ENCODE measurements around the gene ZNF396. TPM values are rescaled to one million over a fixed set of nuclear protein-coding genes. Genes with fewer than 3 reads are reported as not detected.

ZNF396 gene
- total and polyA plus RNA-seq, 2 experiments from 2014 or later = 0.31 to 0.36 TPM

- Histone ChIP-seq H3K4me1 (ENCODE audit: insufficient read depth) (peaks cover 9% of the 10 kb centered on the region), H4K20me1 (replicated peaks; ENCODE audit: insufficient read depth) (no peaks in the 10 kb centered on the region), H3K27me3 (ENCODE audit: insufficient read depth) (no peaks in the 10 kb centered on the region), H3K36me3 (ENCODE audit: insufficient read depth) (no peaks in the 10 kb centered on the region), H3K9me2 (ENCODE audit: insufficient read depth) (no peaks in the 10 kb centered on the region), H3K27ac (ENCODE audit: low read depth) (no peak overlapping the region), H3F3A (replicated peaks; ENCODE audit: low read depth) (no peaks in the 10 kb centered on the region), H3K4me3 (peak overlapping the region; percentile 82; the same call in 1 of the 2 replicates), H3K4me2 (peak overlapping the region; percentile 93), H3K79me2 (replicated peaks; ENCODE audit: insufficient read depth) (no peaks in the 10 kb centered on the region), H2AFZ (peak overlapping the region; percentile 99)
- H3K36me3 Mint-ChIP-seq (ENCODE audit: low read depth) = no peaks in the 10 kb centered on the region
- DNase-seq (ENCODE audit: low spot score) (no peak), ATAC-seq (no peak)
- peaks cover 7% of the 10 kb centered on the region; the same call in 2 of the 3 replicates for H3K4me1 Mint-ChIP-seq
- TF ChIP-seq NANOG (IDR thresholded peaks at IDR 0.05; ENCODE audit: borderline replicate concordance) = no peak
- TF ChIP-seq POLR2AphosphoS5 (IDR thresholded peaks at IDR 0.05; ENCODE audit: low read depth) = no peak
- TF ChIP-seq ZNF114 (CRISPR knock-in tag; IDR thresholded peaks at IDR 0.05) = no peak
- TF ChIP-seq EZH2phosphoT487 (IDR thresholded peaks at IDR 0.05; ENCODE audit: unreplicated experiment) = no peak
- no peak for TF ChIP-seq JUNB (IDR thresholded peaks at IDR 0.05; ENCODE audit: unreplicated experiment)
- TF ChIP-seq CREB1 (CRISPR knock-in tag; IDR thresholded peaks at IDR 0.05; ENCODE audit: low read depth) = no peak
- TF ChIP-seq, protein P1, sequence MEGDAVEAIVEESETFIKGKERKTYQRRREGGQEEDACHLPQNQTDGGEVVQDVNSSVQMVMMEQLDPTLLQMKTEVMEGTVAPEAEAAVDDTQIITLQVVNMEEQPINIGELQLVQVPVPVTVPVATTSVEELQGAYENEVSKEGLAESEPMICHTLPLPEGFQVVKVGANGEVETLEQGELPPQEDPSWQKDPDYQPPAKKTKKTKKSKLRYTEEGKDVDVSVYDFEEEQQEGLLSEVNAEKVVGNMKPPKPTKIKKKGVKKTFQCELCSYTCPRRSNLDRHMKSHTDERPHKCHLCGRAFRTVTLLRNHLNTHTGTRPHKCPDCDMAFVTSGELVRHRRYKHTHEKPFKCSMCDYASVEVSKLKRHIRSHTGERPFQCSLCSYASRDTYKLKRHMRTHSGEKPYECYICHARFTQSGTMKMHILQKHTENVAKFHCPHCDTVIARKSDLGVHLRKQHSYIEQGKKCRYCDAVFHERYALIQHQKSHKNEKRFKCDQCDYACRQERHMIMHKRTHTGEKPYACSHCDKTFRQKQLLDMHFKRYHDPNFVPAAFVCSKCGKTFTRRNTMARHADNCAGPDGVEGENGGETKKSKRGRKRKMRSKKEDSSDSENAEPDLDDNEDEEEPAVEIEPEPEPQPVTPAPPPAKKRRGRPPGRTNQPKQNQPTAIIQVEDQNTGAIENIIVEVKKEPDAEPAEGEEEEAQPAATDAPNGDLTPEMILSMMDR (conservative IDR thresholded peaks at IDR 0.05; ENCODE audit: low read depth in 2 of 2) = no peak
- TF ChIP-seq REST (IDR thresholded peaks at IDR 0.05; ENCODE audit: unreplicated experiment) = no peak
- TF ChIP-seq STAT1 (IDR thresholded peaks at IDR 0.05; ENCODE audit: unreplicated experiment) = no peak
- TF ChIP-seq, protein P2, sequence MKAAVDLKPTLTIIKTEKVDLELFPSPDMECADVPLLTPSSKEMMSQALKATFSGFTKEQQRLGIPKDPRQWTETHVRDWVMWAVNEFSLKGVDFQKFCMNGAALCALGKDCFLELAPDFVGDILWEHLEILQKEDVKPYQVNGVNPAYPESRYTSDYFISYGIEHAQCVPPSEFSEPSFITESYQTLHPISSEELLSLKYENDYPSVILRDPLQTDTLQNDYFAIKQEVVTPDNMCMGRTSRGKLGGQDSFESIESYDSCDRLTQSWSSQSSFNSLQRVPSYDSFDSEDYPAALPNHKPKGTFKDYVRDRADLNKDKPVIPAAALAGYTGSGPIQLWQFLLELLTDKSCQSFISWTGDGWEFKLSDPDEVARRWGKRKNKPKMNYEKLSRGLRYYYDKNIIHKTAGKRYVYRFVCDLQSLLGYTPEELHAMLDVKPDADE (IDR thresholded peaks at IDR 0.05) = no peak
- no peak for TF ChIP-seq EZH2 (IDR thresholded peaks at IDR 0.05; ENCODE audit: low read depth, unreplicated experiment)
- TF ChIP-seq ZNF331 (CRISPR knock-in tag; IDR thresholded peaks at IDR 0.05; ENCODE audit: low read depth) = no peak
- TF ChIP-seq, protein P3, sequence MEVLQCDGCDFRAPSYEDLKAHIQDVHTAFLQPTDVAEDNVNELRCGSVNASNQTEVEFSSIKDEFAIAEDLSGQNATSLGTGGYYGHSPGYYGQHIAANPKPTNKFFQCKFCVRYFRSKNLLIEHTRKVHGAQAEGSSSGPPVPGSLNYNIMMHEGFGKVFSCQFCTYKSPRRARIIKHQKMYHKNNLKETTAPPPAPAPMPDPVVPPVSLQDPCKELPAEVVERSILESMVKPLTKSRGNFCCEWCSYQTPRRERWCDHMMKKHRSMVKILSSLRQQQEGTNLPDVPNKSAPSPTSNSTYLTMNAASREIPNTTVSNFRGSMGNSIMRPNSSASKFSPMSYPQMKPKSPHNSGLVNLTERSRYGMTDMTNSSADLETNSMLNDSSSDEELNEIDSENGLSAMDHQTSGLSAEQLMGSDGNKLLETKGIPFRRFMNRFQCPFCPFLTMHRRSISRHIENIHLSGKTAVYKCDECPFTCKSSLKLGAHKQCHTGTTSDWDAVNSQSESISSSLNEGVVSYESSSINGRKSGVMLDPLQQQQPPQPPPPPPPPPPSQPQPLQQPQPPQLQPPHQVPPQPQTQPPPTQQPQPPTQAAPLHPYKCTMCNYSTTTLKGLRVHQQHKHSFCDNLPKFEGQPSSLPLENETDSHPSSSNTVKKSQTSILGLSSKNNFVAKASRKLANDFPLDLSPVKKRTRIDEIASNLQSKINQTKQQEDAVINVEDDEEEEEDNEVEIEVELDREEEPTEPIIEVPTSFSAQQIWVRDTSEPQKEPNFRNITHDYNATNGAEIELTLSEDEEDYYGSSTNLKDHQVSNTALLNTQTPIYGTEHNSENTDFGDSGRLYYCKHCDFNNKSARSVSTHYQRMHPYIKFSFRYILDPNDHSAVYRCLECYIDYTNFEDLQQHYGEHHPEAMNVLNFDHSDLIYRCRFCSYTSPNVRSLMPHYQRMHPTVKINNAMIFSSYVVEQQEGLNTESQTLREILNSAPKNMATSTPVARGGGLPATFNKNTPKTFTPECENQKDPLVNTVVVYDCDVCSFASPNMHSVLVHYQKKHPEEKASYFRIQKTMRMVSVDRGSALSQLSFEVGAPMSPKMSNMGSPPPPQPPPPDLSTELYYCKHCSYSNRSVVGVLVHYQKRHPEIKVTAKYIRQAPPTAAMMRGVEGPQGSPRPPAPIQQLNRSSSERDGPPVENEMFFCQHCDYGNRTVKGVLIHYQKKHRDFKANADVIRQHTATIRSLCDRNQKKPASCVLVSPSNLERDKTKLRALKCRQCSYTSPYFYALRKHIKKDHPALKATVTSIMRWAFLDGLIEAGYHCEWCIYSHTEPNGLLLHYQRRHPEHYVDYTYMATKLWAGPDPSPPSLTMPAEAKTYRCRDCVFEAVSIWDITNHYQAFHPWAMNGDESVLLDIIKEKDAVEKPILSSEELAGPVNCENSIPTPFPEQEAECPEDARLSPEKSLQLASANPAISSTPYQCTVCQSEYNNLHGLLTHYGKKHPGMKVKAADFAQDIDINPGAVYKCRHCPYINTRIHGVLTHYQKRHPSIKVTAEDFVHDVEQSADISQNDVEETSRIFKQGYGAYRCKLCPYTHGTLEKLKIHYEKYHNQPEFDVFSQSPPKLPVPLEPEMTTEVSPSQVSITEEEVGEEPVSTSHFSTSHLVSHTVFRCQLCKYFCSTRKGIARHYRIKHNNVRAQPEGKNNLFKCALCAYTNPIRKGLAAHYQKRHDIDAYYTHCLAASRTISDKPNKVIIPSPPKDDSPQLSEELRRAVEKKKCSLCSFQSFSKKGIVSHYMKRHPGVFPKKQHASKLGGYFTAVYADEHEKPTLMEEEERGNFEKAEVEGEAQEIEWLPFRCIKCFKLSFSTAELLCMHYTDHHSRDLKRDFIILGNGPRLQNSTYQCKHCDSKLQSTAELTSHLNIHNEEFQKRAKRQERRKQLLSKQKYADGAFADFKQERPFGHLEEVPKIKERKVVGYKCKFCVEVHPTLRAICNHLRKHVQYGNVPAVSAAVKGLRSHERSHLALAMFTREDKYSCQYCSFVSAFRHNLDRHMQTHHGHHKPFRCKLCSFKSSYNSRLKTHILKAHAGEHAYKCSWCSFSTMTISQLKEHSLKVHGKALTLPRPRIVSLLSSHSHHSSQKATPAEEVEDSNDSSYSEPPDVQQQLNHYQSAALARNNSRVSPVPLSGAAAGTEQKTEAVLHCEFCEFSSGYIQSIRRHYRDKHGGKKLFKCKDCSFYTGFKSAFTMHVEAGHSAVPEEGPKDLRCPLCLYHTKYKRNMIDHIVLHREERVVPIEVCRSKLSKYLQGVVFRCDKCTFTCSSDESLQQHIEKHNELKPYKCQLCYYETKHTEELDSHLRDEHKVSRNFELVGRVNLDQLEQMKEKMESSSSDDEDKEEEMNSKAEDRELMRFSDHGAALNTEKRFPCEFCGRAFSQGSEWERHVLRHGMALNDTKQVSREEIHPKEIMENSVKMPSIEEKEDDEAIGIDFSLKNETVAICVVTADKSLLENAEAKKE (CRISPR knock-in tag; IDR thresholded peaks at IDR 0.05) = no peak
- H3K9me3 Mint-ChIP-seq = peaks cover 4% of the 10 kb centered on the region; the same call in 2 of the 3 replicates
- no peak overlapping the region for H3K27ac Mint-ChIP-seq
- H3K27me3 Mint-ChIP-seq (ENCODE audit: insufficient read depth, low read depth, poor library complexity) = peaks cover 3% of the 10 kb centered on the region
- H3K4me3 Mint-ChIP-seq = peak overlapping the region; percentile 73
Measured at GRCh38 chr18:35377875-35378573, 887 bp upstream of the ZNF396 start.

Measured in GM23338 (cell line).